Measurements from ENCODE around the gene SPO11. TPM values are rescaled to one million over a fixed set of nuclear protein-coding genes. Genes with fewer than 3 reads are reported as not detected.
"Not testable (repeated sequence)": the region's sequence is repeated elsewhere in the genome, so short reads cannot be mapped to it uniquely, and the experiment has no call there.

The SPO11 gene
- polyA plus RNA-seq, 10 donors: 0.26 to 0.53 TPM; not detected in 8

- no peak for DNase-seq
Measured at GRCh38 chr20:57332105-57333089, 2.8 kb downstream of the SPO11 start.

GRCh38 chr20:57335392-57335791, 5.8 kb downstream of the SPO11 start:
- DNase-seq: peak in 1 of 3 donors; percentile 36

- DNase-seq: no peak
Measured at GRCh38 chr20:57341663-57342062, 12.1 kb downstream of the SPO11 start.

- no peak for DNase-seq
Measured at GRCh38 chr20:57342829-57343228, 13.2 kb downstream of the SPO11 start.

- peak; percentile 64 to 82 (median 77) for DNase-seq
Measured at GRCh38 chr20:57346477-57346876, 16.9 kb downstream of the SPO11 start.

- DNase-seq: no peak
Measured at GRCh38 chr20:57347393-57347792, 17.8 kb downstream of the SPO11 start.

GRCh38 chr20:57348200-57348921, 18.8 kb downstream of the SPO11 start:
- not testable (repeated sequence) for DNase-seq

- not testable (repeated sequence) for DNase-seq
Measured at GRCh38 chr20:57348922-57349574, 19.4 kb downstream of the SPO11 start.

GRCh38 chr20:57350081-57350710, 20.6 kb downstream of the SPO11 start:
- DNase-seq: peak in 1 of 3 donors; percentile 38

- not testable (repeated sequence) for DNase-seq
Measured at GRCh38 chr20:57350726-57351041, 21.1 kb downstream of the SPO11 start.

- DNase-seq: peak; percentile 94 to 98 (median 97)
Measured at GRCh38 chr20:57351042-57351783, 21.6 kb downstream of the SPO11 start, which contains the start of gene RAE1. RAE1 (plus strand) TSS chr20:57351255; CDS start chr20:57354039, 2,784 bp downstream.

- no peak for DNase-seq
Measured at GRCh38 chr20:57352305-57352704, 22.7 kb downstream of the SPO11 start.

- DNase-seq: no peak
Measured at GRCh38 chr20:57353351-57353750, 23.7 kb downstream of the SPO11 start.

GRCh38 chr20:57361517-57361916, 31.9 kb downstream of the SPO11 start:
- DNase-seq: peak in 1 of 3 donors; percentile 54

GRCh38 chr20:57364451-57364850, 34.8 kb downstream of the SPO11 start:
- no peak for DNase-seq

GRCh38 chr20:57369596-57369995, 40.0 kb downstream of the SPO11 start:
- no peak for DNase-seq

GRCh38 chr20:57370316-57370715, 40.7 kb downstream of the SPO11 start:
- no peak for DNase-seq

GRCh38 chr20:57371363-57371762, 41.8 kb downstream of the SPO11 start:
- no peak for DNase-seq

GRCh38 chr20:57372157-57372556, 42.6 kb downstream of the SPO11 start:
- no peak for DNase-seq

GRCh38 chr20:57372581-57373350, 43.2 kb downstream of the SPO11 start:
- DNase-seq: no peak

All from muscle of back (tissue), 11 donors.